Fibroblast of the aortic adventitia (primary cell): ENCODE results near the gene PRC1. TPM values are rescaled to one million over a fixed set of nuclear protein-coding genes. Genes with fewer than 3 reads are reported as not detected.
A peak's percentile ranks its signal among the peaks of the same experiment; 100 is the strongest.

Experiments
- DNase-seq: peaks from one replicate; pipeline ENCODE4 v3.0.0-alpha.2; 2010; ENCODE audit warnings: low read depth
- H3K4me3 ChIP-seq: 2 replicates; pipeline ENCODE4 v1.5.1; 2011; ENCODE audit warnings: low read depth, mild to moderate bottlenecking, control low read depth, low read length, moderate library complexity
- total RNA-seq: library from RNA; depleted of rRNA; stranded (reverse); fragments of >200 nt; gene quantifications from 2 replicates; pipeline ENCODE4 v1.2.3, GENCODE V29; 2012; ENCODE audit warnings: low replicate concordance
- TF ChIP-seq, protein P1 (sequence below): IDR thresholded peaks from 2 replicates; pipeline ENCODE4 v1.5.1; 2011; ENCODE audit warnings: mild to moderate bottlenecking, low read length, control low read depth, inconsistent platforms; ENCODE audit not compliant: insufficient read depth

PRC1 gene
- total RNA-seq, 1 donor = 109 TPM

DNA sequence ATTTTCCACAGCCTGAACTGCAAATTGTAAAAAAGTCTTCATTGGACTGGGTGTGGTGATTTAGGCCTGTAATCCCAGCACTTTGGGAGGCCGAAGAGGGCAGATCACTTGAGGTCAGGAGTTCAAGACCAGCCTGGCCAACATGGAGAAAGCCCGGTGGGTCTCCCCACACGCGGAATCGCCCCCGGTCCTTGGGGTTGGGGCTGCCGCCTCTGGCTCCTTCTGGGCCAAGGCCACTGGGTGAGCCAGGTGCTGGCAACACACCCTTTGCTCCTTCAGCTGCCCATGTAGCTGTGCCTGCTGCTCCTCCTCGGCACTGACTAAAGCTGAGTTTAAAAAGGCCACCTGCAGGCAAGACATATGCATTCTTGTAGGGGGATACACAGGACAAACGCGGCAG lies 37.5 kb upstream of the PRC1 start:
- no peak overlapping the region for H3K4me3 ChIP-seq
- no peak for DNase-seq
- TF ChIP-seq, protein P1, sequence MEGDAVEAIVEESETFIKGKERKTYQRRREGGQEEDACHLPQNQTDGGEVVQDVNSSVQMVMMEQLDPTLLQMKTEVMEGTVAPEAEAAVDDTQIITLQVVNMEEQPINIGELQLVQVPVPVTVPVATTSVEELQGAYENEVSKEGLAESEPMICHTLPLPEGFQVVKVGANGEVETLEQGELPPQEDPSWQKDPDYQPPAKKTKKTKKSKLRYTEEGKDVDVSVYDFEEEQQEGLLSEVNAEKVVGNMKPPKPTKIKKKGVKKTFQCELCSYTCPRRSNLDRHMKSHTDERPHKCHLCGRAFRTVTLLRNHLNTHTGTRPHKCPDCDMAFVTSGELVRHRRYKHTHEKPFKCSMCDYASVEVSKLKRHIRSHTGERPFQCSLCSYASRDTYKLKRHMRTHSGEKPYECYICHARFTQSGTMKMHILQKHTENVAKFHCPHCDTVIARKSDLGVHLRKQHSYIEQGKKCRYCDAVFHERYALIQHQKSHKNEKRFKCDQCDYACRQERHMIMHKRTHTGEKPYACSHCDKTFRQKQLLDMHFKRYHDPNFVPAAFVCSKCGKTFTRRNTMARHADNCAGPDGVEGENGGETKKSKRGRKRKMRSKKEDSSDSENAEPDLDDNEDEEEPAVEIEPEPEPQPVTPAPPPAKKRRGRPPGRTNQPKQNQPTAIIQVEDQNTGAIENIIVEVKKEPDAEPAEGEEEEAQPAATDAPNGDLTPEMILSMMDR = no peak

DNA sequence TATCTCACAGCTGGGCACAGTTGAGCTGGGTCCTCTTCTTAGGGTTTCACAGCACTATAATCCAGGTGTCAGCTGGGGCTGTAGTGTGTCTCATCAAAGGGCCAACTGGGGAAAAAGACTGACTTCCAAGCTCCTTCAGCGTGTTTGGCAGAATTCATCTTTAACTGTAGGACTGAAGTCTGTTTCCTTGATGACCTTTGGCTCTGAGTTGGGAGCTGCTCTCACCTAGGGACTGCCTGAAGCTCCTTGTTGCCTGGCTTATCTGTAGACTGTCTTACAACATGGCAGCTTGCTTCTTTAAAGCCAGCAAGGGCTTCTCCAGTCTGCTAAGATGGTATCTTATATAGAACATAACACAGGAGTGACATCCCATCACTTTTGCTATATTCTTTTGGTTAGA lies 33.3 kb upstream of the PRC1 start:
- TF ChIP-seq, protein P1 = no peak

DNA sequence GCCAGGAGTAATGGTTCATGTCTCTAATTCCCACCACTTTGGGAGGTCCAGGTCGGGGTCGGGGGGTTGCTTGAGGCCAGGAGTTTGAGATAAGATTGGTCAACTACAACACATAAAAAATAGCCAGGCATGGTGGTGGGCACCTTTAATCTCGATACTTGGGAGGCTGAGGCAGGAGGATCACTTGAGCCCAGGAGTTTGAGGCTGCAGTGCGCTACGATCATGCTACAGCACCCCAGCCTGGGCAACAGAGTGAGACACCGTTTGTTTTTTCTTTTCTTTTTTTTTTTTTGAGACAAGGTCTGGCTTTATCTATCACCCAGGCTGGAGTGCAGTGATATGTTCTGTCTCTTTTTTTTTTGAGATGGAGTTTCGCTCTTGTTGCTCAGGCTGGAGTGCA lies 29.4 kb upstream of the PRC1 start:
- no peak overlapping the region for H3K4me3 ChIP-seq
- TF ChIP-seq, protein P1 = no peak
- no peak for DNase-seq

More for the DNA sequence above, 33.3 kb upstream of the PRC1 start:
- H3K4me3 ChIP-seq = no peak overlapping the region
- no peak for DNase-seq

DNA sequence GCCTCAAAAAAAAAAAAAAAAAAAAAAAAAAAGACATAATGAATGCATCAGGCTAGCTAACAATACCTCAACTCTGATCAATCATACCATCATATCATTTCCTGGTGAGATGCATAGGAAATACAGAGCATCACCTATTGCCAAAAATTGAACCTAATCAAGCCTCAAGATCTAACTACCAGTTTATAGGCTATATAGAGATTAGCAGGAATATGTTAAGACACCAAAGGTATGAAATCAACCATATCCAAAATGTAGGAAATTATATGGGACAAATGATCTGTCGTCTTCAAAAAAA lies 28.4 kb upstream of the PRC1 start:
- H3K4me3 ChIP-seq = peak overlapping the region; percentile 99
- TF ChIP-seq, protein P1 = no peak
- DNase-seq = no peak

DNA sequence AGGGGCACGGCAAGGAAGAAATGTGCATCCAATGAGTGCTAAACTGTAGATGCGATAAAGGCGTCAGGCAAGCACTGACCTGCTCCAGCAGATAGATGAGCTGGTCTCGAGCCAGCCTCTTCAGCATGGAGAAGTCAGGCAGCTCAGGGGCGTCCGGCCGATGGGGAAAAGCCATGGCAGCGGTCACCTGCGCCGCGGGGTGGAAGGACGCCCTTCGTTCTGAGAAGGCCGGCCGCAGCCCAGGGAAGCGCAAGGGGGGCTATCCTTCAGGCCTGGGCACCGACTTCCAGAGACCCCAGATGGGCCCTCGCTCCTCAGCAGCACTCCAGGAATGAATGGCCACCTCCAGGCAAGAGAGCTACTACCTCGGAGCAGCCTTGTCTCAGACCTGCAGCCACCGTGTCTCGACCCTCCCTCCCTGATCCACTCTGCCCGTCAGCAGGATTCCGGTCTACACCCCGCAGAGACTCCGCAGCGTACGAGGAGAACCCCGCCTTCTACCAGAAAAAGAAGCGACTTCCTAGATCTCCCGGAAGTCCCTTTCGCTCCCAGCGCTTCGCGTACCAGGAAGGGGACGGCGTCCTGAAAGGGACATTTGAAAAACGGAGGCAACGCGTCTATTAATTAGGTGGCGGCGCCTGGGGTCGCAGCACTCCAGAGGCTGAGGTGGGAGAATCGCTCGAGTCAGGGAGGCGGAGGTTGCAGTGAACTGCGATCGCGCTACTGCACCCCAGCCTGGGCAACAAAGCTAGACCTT lies 27.9 kb upstream of the PRC1 start, which contains the start of gene VPS33B:
TSS of gene VPS33B (minus strand) at position 520 of the 757 bp plus-strand sequence. CDS start at position 175, 345 bp downstream.
- TF ChIP-seq, protein P1 = no peak
- peak within 1 kb of the TSS; percentile 99 for H3K4me3 ChIP-seq
- DNase-seq = peak; percentile 82

DNA sequence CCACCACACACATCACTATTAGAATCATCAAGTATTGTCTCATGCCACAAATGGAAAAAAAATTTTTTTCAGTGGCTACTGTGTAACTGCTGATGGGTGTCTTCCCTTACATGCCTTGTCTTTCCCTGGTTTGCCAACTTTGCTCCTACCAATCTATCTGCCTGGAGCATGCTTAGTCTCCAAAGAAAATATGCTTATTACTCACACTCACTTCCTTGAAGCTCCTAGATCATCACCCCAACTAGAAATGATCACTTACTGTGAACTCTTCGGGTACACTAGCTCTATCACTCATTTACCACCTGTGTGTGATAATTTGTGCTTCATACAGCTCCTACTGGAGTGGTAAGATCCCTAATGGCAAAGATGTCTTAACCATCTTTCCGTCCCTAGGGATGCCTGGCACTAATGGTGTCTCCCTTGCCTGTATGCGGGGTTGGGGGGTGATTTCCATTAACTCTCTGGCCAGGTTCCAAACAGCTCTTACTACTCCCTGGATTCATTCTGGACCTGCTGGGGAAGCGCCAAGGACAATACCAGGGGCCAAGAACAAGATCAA lies 27.3 kb upstream of the PRC1 start:
- DNase-seq = peak; percentile 17
- TF ChIP-seq, protein P1 = no peak
- H3K4me3 ChIP-seq = peak overlapping the region; percentile 99

DNA sequence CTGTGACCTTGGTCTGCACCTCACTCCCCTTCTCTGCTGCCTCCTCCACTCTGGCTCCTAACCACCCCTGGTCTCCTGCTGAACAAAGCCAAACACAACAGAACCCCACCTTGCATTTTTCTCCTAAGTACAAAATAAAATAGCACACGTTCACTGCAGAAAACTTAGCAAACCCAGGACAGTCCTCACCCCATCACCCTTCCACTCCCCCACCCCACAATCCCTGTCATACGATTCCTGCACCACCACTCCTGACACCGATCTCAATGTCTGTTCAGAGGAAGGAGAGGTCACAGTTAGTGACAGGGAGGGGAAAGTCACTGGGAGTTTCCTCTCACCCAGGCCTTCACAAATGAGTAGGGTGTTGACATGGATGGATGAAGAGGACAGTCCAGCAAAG lies 23.8 kb upstream of the PRC1 start:
- DNase-seq = no peak
- TF ChIP-seq, protein P1 = no peak
- H3K4me3 ChIP-seq = no peak overlapping the region
